ENCODE results near the gene BYSL. TPM values are rescaled to one million over a fixed set of nuclear protein-coding genes. Genes with fewer than 3 reads are reported as not detected.
"Not testable (repeated sequence)": the region's sequence is repeated elsewhere in the genome, so short reads cannot be mapped to it uniquely, and the experiment has no call there.

The BYSL gene
- total RNA-seq, 1 donor from 2014 or later: 32.8 TPM

DNA sequence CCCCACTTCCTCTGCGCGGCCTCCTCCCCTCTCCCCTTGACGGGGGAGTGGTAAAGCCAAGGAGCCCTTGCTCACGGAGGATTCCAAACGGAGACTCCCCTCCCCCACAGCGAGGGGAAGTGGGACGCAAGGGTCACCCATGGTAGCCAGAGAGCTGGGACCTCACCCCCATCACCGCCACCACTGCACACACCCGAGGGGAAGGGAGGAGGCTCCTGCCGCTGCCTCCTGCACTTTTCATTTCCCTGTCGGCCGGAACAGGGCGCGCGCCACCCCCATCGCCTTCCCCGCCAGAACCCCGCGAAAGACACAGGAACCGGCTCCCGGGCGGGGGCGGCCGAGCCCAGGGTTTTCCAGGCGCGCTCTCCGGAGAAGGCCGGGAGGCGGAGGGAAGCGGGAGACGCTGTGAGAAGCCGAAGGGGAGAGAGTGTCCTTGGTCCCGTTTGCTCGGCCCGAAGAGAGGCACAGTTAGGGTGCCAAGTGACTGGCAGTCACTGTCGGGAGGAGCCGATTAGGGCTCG lies 19.5 kb downstream of the BYSL start:
- peaks cover 3% of the 10 kb centered on the region for H3K36me3 Mint-ChIP-seq
- H3K4me3 Mint-ChIP-seq: peak overlapping the region; percentile 83
- H3K27ac Mint-ChIP-seq: peak overlapping the region; percentile 94
- no peaks in the 10 kb centered on the region for H3K9me3 Mint-ChIP-seq
- H3K27me3 Mint-ChIP-seq (ENCODE audit: low read depth): no peaks in the 10 kb centered on the region
- H3K4me1 Mint-ChIP-seq: peaks cover 44% of the 10 kb centered on the region
- TF ChIP-seq, protein P1, sequence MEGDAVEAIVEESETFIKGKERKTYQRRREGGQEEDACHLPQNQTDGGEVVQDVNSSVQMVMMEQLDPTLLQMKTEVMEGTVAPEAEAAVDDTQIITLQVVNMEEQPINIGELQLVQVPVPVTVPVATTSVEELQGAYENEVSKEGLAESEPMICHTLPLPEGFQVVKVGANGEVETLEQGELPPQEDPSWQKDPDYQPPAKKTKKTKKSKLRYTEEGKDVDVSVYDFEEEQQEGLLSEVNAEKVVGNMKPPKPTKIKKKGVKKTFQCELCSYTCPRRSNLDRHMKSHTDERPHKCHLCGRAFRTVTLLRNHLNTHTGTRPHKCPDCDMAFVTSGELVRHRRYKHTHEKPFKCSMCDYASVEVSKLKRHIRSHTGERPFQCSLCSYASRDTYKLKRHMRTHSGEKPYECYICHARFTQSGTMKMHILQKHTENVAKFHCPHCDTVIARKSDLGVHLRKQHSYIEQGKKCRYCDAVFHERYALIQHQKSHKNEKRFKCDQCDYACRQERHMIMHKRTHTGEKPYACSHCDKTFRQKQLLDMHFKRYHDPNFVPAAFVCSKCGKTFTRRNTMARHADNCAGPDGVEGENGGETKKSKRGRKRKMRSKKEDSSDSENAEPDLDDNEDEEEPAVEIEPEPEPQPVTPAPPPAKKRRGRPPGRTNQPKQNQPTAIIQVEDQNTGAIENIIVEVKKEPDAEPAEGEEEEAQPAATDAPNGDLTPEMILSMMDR (IDR thresholded peaks at IDR 0.05; ENCODE audit: unreplicated experiment): no peak
- peak in 1 of 2 experiments; percentile 52 for DNase-seq (ENCODE audit: low spot score in 2 of 2, unreplicated experiment in 2 of 2)

DNA sequence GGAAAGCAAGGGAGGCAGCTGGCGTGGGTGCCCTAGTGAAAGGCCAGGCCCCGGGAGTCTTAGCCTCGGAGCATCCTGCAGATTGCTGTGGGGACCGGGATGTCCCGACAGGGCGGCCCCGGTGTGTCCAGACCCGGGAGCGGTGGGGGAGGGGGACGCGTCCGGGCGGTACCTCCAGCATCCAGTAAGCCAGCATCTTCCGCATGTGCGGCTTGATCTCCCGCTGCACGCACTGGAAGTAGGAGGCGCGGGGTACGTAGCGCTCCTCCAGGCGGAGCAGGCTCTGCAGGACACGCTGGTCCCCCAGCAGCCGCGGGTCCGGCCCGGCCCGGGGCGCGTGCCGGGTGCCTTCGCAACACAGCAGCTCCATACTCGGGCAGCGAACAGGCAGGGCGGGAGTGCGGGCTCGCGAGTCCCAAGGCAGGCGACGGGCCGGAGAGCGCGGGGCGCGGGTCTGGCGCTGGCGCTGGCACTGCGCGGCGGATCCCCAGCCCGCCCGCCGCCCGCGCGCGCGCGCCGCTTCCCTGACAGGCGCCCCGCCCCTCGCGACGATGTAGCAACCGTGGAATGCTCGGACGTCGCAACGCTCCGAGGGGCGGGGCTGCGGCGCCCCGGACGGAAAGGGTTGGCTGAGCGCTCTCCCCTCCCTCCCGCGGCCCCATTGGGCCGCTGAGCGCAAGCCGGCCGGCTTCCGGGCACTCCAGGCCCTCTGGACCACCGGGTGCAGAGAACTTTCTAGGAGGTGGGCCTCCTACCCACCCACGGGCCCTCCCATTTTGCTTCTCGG lies 20.2 kb downstream of the BYSL start, which contains the start of gene CCND3:
TSS of gene CCND3 (minus strand) at position 529 of the 787 bp plus-strand sequence. CDS start at position 370, 159 bp downstream.
- TF ChIP-seq, protein P1 (IDR thresholded peaks at IDR 0.05; ENCODE audit: unreplicated experiment): no peak
- H3K27ac Mint-ChIP-seq: peak within 1 kb of the TSS; percentile 94

DNA sequence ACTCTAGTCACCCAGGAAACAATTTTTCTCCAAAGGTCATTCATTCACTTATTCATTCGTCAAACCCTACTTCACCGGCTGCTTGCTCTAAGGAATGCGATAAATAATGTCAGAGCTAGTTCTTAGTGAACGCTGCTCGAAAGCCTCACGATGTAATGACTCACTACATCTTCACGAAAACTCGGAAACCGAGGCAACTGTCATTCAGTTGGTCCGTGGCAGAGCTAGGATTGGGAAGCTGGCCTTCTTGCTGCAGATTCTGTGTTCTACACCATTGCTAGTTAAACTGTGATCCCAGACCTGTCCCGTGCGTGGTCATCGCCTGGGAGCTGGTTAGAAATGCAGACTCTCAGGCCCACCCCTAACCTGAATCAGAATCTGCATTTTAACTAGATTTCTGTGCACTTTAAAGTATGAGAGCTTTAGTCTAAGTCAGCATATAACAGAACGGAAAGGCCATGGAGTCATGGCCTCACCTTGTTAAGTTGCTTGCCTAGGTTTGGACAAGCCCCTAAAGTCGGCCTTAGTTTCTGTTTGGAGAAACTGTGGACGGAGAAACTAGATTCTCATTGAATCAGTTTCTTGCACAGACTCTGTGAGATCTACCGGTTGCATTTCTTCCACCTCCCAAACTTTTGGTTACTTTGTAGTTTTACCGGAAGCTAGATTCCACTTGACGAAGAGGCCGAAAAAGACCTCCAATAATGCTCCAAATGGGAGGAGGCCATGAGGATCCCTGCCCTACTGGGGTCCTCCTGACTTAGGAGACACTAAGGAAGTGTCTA lies 21.0 kb downstream of the BYSL start:
- H3K9me3 Mint-ChIP-seq: no peaks in the 10 kb centered on the region
- TF ChIP-seq, protein P1 (IDR thresholded peaks at IDR 0.05; ENCODE audit: unreplicated experiment): no peak
- no peak for DNase-seq (ENCODE audit: low spot score in 2 of 2, unreplicated experiment in 2 of 2)
- no peaks in the 10 kb centered on the region for H3K27me3 Mint-ChIP-seq (ENCODE audit: low read depth)
- H3K27ac Mint-ChIP-seq: peak overlapping the region; percentile 89
- peaks cover 40% of the 10 kb centered on the region for H3K4me1 Mint-ChIP-seq
- H3K4me3 Mint-ChIP-seq: peak overlapping the region; percentile 83
- H3K36me3 Mint-ChIP-seq: no peaks in the 10 kb centered on the region

More for the DNA sequence above, 20.2 kb downstream of the BYSL start, which contains the start of gene CCND3:
- Mint-ChIP-seq H3K27me3 (ENCODE audit: low read depth) (no peaks in the 10 kb centered on the region), H3K4me3 (peak within 1 kb of the TSS; percentile 83), H3K9me3 (no peaks in the 10 kb centered on the region), H3K4me1 (peaks cover 43% of the 10 kb centered on the region), H3K36me3 (peaks cover 2% of the 10 kb centered on the region)
- peak; percentile 87 to 90 for DNase-seq (ENCODE audit: low spot score in 2 of 2, unreplicated experiment in 2 of 2)

DNA sequence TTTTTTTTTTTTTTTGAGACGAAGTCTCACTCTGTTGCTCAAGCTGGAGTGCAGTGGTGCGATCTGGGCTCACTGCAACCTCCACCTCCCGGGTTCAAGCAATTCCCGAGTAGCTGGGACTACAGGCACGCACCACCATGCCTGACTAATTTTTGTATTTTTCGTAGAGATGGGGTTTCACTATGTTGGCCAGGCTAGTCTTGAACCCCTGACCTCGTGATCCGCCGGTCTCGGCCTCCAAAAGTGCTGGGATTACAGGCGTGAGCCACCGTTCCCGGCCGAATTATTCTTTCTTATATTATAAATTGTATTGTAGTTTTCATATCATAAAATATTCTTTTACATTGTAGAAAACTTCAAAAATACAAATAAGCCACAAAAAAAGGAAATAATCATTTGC lies 21.6 kb downstream of the BYSL start:
- not testable (repeated sequence) for H3K9me3 Mint-ChIP-seq, H3K27ac Mint-ChIP-seq, H3K4me3 Mint-ChIP-seq

DNA sequence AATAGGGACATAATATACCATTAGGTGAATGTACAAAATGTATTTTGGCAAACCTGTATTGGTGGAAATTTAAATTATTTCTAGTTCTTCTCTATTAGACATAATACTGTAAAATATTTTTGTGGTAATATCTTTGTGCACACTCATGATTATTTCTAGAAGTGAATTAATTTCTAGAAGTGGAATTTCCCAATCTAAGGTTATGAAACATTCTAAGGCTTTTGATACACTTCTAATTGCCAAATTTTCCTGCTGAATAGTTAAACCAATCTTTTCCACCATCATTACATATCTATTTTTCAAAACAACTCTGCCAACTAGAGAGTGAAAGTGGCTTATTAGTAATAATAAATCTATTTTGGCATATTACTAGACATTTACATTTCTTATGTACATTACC lies 22.2 kb downstream of the BYSL start:
- DNase-seq (ENCODE audit: low spot score in 2 of 2, unreplicated experiment in 2 of 2): no peak
- no peaks in the 10 kb centered on the region for H3K27me3 Mint-ChIP-seq (ENCODE audit: low read depth)
- H3K4me1 Mint-ChIP-seq: peaks cover 28% of the 10 kb centered on the region
- H3K27ac Mint-ChIP-seq: no peak overlapping the region
- H3K9me3 Mint-ChIP-seq: no peaks in the 10 kb centered on the region
- no peak overlapping the region for H3K4me3 Mint-ChIP-seq
- H3K36me3 Mint-ChIP-seq: no peaks in the 10 kb centered on the region
- TF ChIP-seq, protein P1 (IDR thresholded peaks at IDR 0.05; ENCODE audit: unreplicated experiment): no peak

More for the DNA sequence above, 21.6 kb downstream of the BYSL start:
- not testable (repeated sequence) for DNase-seq (ENCODE audit: low spot score in 2 of 2, unreplicated experiment in 2 of 2); H3K36me3 Mint-ChIP-seq; H3K27me3 Mint-ChIP-seq (ENCODE audit: low read depth)
- peaks cover 33% of the 10 kb centered on the region for H3K4me1 Mint-ChIP-seq
